ENCODE results near the gene STOX1.
"Not testable (repeated sequence)": the region's sequence is repeated elsewhere in the genome, so short reads cannot be mapped to it uniquely, and the experiment has no call there.

Gene STOX1

GRCh38 chr10:68829952-68830351 lies 2.6 kb downstream of the STOX1 start:
- DNase-seq (ENCODE audit: low read depth), result no peak

GRCh38 chr10:68831961-68832455 lies 4.7 kb downstream of the STOX1 start:
- DNase-seq (ENCODE audit: low read depth), result no peak

- DNase-seq (ENCODE audit: low read depth), result no peak
Measured at GRCh38 chr10:68832601-68833000, 5.3 kb downstream of the STOX1 start.

GRCh38 chr10:68837626-68838322 lies 10.4 kb downstream of the STOX1 start:
- DNase-seq (ENCODE audit: low read depth), result no peak

- DNase-seq (ENCODE audit: low read depth), result not testable (repeated sequence)
Measured at GRCh38 chr10:68840650-68841049, 13.3 kb downstream of the STOX1 start.

GRCh38 chr10:68848281-68848680 lies 20.9 kb downstream of the STOX1 start:
- DNase-seq (ENCODE audit: low read depth), result no peak

GRCh38 chr10:68848806-68849205 lies 21.5 kb downstream of the STOX1 start:
- DNase-seq (ENCODE audit: low read depth), result no peak

GRCh38 chr10:68856352-68856751 lies 29.0 kb downstream of the STOX1 start:
- no peak for DNase-seq (ENCODE audit: low read depth)

GRCh38 chr10:68857005-68857404 lies 29.7 kb downstream of the STOX1 start:
- DNase-seq (ENCODE audit: low read depth), result no peak

- no peak for DNase-seq (ENCODE audit: low read depth)
Measured at GRCh38 chr10:68861253-68861652, 33.9 kb downstream of the STOX1 start.

GRCh38 chr10:68864611-68865010 lies 37.3 kb downstream of the STOX1 start:
- DNase-seq (ENCODE audit: low read depth), result no peak

GRCh38 chr10:68868173-68868572 lies 40.8 kb downstream of the STOX1 start:
- not testable (repeated sequence) for DNase-seq (ENCODE audit: low read depth)

- no peak for DNase-seq (ENCODE audit: low read depth)
Measured at GRCh38 chr10:68869623-68870022, 42.3 kb downstream of the STOX1 start.

GRCh38 chr10:68870061-68870460 lies 42.7 kb downstream of the STOX1 start:
- DNase-seq (ENCODE audit: low read depth), result no peak

- no peak for DNase-seq (ENCODE audit: low read depth)
Measured at GRCh38 chr10:68870545-68871104, 43.3 kb downstream of the STOX1 start.

- DNase-seq (ENCODE audit: low read depth), result no peak
Measured at GRCh38 chr10:68871105-68871711, 43.9 kb downstream of the STOX1 start.

GRCh38 chr10:68871731-68872342 lies 44.5 kb downstream of the STOX1 start:
- no peak for DNase-seq (ENCODE audit: low read depth)

- no peak for DNase-seq (ENCODE audit: low read depth)
Measured at GRCh38 chr10:68876246-68877138, 49.2 kb downstream of the STOX1 start.

GRCh38 chr10:68877482-68878110 lies 50.3 kb downstream of the STOX1 start:
- DNase-seq (ENCODE audit: low read depth), result no peak

GRCh38 chr10:68878496-68878895 lies 51.2 kb downstream of the STOX1 start:
- no peak for DNase-seq (ENCODE audit: low read depth)

GRCh38 chr10:68879628-68880027 lies 52.3 kb downstream of the STOX1 start:
- no peak for DNase-seq (ENCODE audit: low read depth)

Measured in stimulated activated CD8-positive, alpha-beta memory T cell treated with anti-CD3 and anti-CD28 coated beads, Interleukin-7, amount 100 ng/mL, for 24 hours (primary cell).